GM19025 (cell line): ENCODE results near the gene FAM174C.

ENCODE experiments used
- ATAC-seq: cut with Tn5 transposase; IDR thresholded peaks from one replicate; pipeline ENCODE4 v1.9.1; 2021; ENCODE audit warnings: mild to moderate bottlenecking, low read depth, moderate library complexity; ENCODE audit not compliant: unreplicated experiment

The FAM174C gene

DNA sequence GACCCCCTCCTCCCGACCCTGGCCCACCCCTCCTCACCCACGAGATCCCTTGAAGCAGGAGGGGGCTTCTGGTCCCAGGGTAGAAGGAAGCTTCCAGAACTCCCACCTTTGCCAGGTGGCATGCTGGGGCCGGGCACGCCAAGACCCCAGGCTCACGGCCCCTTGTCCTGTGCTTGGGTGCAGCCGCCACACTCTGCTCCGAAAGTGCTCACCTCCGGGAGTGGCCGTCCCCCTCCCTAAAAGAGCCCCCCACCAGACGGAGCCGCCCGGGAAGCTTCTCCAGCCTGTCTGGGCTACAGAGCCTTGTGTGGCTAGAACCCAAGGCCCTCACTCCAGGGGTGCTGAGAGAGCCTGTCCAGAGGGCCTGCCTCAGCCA lies 8.6 kb downstream of the FAM174C start:
- no peak for ATAC-seq

DNA sequence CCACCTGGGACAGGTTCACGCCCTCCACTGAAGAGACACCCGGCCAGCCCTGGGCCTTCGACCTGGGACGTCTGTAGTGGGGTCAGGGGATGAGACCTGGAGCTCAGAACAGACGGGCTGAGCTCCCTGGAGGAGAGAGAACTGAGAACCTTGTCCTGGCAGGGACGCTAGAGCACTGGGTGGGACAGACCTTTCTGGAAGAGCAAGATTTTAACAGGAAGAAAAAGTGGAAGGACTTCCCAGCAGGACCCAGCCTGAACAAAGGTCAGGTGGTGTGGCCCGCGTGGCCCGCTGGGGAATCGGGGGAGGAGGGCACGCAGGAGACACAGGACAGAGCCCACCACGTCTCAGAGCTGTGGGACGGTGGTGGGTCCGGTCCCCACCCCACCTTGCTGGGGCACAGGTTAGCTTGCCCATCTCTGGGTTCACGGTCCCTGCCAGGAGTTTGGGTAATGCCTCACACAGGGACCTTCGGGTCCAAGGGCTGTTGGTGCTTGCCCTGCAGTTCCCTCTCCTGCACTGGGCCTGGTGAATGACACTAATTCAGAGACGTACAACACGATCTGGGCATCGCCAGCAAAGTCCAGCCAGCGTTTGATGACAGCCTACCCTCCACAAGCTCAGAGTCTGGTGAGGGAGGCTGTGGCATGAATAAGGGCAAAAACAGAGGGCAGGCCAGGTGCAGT lies 9.1 kb downstream of the FAM174C start:
- ATAC-seq: no peak

DNA sequence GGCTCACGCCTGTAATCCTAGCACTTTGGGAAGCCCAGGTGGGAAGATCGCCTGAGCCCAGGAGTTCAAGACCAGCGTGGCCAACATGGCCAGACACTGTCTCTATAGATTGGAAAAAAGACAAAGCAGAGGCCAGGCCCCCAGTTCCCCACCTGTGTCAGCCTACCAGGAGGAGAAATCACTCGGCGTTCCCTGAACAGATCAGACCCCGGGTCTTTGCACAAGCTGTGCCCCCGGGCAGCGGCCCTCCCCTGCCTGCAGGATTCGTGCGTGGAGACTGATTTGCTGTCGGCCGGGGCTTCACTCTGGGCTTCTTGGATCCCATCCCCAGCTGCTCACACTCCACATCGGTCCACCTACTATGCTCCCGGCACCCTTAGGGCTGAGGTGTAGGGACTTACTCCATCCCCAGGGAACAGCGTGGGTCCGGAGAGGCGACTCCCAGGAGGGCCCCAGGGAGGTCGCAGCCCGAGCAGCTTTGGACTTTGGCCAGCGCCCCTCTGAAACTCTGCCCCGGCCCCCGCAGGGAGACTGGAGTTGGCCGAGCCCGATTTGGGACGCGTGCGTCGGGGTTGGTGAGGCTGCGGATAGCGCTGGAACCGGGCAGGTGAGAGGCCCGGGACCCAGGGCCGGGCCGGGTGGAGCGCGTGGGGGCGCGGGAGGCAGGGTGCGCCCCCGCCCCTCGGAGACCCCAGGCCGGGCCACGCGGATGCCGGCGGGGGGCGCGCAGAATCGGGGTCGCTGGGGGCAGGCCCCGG lies 9.8 kb downstream of the FAM174C start:
- no peak for ATAC-seq

DNA sequence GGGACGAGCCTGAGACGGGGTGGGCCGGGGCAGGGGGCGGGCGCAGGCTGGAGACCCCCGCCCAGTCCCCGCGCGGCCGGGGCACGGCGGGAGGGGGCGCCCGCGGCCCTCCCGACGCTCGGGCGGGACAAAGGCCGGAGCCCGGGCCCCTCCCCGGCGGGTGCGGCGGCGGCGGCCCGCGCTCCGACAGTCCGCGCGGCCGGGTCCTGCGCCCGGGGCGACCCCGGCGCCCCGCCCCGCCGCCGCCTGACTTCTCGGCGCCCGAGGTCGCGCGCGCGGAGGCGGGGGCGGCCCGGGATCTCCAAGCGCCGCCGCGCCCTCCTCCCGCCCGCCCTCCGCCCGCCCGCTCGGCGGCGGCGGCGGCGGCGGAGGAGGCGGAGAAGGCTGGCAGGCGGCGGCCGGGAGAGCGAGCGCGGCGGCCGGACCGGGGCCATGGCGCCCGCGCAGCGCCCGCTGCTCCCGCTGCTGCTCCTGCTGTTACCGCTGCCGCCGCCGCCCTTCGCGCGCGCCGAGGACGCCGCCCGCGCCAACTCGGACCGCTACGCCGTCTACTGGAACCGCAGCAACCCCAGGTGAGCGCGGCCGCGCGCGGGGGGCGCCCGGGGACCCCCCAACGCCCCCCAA lies 10.5 kb downstream of the FAM174C start, which contains the start of gene EFNA2:
TSS of gene EFNA2 (plus strand) at position 137 of the 624 bp plus-strand sequence. CDS start at position 433, 296 bp downstream.
- no peak for ATAC-seq

DNA sequence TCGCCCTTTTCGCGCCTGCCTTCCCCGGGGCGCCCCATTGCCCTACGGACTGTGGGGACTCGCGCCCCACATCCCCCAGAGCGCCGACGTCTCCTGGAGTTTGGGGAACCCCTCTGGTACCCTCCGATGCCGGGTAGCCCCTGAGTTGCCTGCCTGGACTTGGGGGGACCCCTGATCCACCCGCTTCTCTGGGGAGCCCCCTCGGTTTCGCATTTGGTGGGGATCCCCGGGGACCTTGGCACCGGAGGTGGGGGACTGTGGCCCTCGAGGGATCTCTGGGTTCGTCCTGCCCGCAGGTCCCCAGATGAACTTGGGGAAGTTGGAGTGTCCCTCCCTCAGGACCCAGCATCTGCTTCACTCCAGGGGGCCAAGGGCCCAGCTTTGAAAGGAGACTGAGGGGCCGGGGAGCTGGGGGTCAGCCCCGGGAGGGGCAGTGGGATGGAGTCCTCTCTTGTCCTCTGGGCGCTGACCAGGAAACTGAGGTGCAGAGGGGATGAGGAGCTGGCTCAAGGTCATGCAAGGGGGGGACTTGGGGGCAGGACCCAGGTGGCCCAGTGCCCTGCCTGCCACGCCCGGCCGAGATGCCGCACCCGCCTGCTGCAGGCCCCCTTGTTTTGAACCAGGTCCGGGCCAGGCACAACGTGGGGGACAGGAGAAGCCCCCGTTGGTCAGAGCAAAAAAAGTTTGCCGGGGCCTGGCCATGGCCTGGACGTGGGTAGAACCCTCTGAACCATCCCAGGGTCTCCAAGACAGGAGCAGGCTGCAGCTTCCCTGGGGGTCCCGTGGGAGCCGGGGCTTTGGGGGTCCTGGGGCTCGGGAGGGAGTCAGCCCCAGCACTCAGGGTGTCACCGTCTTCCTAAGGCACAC lies 11.4 kb downstream of the FAM174C start:
- no peak for ATAC-seq

DNA sequence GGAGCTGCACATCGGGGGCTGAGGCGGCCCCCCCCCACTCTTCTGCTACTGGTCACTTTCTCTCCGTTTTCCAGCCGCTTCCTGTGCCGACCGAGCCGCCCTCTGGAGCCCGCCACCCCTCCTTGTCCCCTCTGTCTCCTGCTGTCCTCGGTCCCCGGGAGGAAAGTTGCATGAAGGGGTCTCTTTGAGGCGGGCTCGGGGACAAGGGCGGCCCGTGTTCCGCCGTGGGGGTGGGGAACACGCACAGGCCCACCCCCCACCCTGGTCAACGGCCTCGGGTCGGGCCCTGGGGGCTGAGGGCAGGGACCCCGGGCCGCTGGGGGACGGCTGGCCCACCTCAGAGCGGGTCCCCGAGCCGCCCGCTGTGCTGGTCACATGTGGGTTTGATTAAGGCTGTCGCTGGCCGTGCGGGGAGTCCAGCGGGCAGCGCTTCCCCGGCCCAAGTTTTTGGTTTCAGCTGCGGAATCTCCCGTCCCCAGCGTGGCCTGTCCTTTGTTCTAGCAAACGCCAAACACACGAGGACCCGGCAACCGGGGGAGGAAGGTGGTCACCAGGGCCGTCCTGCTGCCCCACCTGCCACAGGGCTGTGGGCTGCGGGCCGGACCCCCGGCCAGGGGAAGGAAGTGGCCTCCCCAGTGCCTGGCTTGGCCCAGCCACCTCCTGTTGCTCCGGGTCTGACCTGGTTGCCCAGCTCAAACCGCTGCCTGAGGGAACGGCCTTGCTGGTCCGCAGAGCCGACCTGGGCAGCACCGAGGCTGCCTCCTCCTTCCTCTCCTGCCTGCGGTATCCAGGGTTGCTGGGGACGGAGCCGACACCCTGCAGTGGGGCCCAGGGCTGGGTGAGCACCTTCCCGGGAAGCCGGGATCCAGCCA lies 12.3 kb downstream of the FAM174C start:
- no peak for ATAC-seq

DNA sequence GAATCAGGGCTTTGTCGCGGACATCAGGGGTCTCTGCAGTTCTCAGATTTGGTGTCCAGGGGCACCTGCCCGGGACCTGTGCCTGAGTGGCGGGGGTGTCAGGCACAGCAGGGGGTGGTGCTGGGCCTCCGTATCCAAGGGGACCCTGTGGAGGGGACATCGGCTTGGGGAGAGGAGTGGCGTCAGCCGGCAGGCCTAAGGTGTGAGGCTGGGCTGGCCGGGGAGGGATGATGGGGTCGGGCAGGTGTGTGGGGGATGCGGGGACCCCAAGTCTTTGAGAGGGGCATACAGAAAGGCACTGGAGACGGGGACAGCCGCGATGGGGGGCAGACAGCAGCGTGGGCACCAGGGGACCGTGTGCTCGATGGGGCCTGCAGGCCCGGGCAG lies 12.9 kb downstream of the FAM174C start:
- no peak for ATAC-seq

DNA sequence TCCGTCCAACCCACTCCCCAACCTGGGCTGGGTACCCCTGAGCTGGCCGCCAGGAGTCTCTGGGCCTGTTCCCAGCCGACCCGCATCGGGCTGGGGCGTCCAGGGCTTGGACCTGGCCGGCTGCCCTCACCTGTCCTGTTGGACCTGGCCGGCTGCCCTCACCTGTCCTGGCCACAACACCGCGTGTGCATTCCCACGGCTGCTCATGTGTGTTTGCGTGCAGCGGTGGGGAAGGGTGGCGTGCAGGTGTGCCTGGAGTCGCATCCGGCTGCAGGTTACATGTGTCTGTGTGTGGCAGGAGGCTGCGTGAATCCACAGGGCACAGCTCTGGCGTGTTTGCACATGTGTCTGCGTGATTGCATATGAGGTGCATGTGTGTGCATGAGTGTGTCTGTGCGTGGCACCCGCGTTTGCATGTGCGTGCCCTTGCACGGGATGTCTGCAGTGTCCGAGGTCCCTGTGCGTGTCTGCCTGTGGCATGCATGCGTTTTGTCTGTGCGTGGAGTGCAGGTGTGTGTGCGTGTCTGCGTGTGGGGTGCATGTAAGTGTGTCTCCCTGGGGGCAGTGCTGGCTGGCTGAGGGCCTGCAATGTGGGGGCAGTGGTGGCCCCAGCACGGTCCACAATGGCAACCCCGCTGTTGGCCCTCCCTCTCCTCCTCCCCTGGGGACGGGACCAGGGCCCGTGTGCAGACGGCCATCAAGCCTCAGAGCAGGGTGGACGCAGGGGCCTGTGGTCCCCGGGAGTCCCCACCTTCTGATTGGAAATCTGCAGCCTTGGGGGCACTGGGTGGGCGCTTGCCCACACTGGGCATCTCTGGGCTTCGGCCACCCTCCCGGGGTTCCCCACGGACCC lies 13.7 kb downstream of the FAM174C start:
- no peak for ATAC-seq

DNA sequence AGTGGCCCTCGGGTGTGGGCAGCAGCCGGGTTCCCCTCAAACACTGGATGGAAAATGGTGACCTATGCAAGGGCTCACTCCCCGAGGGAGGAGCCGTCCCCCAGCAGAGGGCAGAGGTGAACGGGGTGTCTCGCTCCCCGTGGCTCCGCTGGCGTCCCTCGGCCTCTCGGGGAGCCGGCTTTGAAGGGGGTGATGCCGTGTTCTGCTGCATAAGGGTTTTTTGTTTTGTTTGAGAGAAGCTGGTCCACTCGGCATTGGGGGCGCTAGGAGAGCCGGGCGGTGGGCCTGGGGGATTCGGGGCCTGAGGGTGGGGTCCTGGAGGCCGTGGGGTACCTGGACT lies 14.3 kb downstream of the FAM174C start:
- ATAC-seq: no peak

DNA sequence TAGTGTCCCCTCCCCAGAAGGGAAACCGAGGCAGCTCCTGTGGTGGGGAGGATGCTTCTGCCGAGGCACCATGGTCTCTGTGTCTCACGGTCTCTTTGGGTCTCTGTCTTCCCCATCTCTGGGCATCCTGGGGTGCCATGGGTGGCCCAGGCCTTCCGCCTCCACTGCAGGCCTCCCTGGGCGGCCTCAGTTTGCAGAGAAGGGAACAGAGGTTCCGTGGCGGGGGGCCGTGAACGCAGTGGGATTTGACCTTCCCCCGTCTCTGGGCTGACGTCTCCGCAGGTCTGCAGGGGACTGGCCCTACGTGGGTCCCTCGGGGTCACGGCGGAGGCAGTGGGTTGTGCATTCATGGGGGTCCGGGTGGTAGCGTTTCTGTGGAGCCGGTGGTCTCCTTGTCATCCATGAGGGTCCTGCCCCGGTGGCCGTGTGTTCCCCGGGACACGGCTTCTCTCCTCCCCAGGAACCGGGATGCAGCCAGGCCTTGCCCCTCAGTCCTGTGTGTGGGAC lies 14.9 kb downstream of the FAM174C start:
- ATAC-seq: no peak

DNA sequence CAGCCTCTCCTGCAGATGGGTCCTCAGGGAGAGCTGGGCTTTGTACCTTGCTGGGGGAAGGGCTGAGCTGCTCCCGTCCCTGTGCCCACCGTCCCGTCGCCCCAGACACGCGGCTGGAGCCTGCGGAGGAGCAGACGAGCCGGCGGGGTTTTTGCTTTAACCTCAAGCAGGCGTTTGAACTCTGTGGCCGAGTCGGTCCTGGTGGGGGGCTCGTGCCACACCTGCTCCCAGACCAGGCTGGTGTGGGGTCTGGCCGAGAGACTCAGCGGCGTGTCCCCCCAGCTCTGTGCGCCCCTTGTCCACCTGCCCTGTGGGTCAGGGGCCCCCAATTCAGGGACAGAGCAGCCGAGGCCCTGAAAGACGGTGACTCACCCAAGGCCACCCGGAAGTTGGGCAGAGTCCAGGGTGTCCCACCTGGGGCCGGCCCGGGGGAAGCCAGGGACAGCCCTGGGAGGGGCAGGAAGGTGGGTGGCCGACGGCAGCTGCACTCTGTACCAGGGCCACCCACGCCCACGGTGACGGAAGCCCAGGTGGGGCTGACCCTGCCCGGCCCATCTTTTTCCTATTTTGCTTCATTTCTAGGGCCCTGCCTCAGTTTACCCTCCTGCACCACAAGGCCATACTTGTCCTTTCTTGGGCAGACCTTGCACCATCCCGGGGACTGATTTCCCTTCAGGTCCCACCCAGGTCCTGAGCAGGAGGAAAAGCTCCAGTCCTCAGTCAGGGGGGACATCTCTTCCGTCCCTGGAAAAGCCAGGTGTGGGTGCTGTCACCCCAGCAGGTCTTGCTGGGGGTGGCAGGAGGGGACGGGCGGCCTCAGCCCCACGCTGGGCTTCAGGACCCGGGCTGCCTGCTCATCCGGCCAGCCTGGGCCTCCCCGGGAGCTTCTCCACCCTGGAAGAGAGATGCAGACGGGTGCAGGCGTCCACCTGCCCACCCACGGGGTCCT lies 15.6 kb downstream of the FAM174C start:
- no peak for ATAC-seq

DNA sequence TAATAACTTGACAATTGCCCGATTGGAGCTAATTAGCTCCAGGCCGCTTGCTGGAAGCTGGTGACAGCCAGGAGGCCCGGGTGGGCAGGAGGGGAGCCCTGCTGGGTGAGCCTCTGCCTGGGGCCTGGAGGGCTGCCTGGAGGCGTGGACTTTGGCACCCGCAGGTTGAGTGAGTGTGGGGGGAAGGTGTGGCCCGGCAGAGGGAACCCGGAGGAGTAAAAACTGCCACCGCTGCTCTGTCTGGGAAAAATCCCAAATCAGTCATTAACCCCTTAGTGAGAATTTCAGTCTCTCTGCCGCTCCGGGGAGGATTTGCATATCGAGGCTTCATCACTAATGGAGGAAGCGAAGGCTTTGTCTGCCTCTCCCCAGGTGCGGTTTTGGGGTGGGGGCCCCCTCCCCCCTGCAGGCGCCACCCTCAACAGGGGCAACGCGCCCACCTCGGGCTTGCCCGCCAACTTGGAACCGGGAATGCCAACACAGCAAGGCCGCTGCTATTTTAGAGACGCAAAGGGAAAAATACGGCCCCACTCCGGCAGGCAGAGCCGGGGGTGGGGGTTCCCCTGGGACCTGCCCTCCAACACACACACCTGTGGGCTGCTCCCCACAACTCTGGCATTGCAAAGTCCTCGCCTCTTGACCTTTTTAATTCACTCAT lies 16.6 kb downstream of the FAM174C start:
- ATAC-seq: no peak

DNA sequence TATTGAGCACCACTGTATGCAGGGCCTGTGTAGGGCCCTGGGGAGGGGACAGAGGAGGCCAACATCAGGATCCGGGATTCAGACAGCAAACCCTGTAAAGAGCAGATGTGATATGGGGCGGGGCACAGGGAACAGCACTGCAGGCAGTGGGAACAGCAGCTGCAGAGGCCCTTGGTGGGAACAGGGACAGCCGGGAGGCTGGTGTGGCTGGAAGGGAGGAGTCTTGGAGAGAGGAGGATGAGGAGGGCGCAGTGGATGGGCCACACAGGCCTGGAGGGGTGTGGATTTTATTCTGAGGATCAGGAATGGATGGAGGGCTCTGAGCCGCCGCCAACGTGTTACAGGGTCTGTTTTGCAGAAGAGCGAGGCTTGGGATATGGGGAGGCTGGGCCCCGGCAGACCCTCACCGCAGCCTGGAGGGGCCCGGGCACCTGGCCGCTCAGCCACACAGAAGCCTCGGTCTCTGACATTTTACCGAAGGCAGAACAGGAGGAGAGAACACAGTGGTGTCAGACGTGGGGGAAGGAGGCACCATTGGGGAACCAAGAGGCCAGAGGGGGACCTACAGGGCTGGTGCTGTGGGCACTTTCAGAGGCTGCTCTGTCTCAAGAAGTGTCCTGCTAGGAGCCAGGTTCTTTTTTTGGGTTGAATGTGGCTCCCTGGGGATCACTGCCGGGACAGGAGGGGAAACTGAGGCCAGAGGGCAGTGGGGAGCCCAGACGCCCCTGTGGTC lies 17.3 kb downstream of the FAM174C start:
- ATAC-seq: no peak

DNA sequence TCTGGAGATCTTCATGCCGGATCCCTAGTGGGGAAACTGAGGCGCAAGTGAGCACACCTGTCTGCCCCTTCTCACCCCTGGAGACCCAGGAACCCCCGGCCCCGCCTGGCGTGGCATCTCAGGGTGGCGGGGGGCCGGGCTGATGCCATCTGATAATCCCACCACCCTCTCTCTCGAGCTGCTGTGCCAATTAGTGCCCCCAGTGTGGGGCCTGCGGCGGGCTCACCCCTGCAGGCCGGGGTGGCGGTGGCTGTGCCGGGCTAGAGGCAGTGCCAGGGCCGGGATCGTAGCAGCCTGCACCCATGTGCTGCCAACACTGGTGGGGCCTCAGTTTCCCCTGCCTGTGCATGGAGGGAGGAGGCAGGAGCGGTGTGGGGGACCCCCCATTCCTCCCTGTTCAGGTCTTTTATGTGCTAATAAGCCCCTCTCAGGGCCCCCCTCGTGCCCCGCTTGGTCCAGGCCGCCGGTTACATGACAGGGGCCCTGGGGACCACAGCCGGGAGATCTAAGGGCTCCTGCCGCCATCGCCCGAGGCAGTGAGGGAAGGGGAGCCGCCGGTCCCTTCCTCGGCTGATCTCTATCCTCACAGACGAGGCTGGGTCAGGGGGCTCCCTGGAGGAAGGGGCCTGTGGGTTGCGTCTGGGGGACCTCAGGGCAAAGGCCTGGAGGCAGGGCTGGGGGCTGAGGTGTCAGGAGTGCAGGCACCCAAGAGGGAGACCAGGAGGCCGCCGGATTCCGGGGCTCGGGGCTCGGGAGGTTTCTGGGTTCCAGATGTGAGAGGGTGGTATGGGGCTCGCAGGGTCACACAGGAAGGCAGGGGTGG lies 18.7 kb downstream of the FAM174C start:
- ATAC-seq: no peak

DNA sequence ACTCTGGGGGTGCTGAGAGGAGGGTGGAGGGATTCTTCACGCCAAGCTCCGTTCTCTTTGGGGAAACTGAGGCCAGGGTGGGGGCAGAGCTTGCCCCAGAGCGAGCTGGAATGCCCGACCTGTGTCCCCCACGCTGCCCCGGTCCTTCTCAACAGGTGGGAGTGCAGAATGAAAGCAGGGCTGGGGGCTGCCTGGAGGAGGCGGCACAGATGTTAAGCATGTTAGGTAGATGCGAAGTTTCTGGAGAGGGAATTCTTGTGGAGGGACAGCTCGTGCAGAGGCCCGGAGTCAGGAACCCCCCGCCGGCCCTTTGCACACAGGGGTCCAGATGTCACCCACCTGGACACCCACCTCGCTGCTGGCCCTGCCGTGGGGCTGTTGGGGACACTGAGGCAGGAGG lies 19.4 kb downstream of the FAM174C start:
- no peak for ATAC-seq
